HG03066 (cell line): ENCODE results near the gene SLC25A29.

Experiments
- ATAC-seq: cut with Tn5 transposase; IDR thresholded peaks from one replicate; pipeline ENCODE4 v1.9.1; 2021; ENCODE audit warnings: low read depth; ENCODE audit not compliant: unreplicated experiment

SLC25A29 gene

DNA sequence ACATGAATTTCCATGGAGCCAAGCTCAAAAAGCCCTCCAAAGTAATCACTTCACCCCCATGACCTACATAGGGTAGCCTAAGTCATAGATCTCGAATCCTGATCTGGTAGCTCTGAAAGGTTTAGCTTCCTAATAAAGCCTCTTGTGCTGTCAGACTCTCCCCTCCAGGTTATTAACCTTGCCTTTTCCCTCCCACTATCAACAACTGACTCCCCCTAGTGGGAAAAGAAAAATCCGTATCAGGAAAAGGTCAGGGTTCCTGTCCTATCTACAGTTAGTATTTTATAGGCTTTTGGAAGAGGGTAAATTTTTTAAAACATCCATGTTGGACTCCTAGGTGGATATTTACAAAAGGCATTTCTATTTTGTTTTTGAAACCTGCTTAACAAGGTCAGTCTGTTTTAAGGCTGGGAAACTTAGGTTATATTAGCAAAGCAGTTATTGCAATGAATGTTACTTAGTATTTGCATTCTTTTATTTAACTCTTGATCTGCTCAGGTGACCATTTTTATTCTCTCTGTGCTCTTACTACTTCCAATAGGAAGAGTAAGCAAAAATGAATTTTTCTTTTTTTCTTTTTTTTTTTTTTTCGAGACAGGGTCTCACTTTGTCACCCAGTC lies 59.3 kb downstream of the SLC25A29 start:
- no peak for ATAC-seq

DNA sequence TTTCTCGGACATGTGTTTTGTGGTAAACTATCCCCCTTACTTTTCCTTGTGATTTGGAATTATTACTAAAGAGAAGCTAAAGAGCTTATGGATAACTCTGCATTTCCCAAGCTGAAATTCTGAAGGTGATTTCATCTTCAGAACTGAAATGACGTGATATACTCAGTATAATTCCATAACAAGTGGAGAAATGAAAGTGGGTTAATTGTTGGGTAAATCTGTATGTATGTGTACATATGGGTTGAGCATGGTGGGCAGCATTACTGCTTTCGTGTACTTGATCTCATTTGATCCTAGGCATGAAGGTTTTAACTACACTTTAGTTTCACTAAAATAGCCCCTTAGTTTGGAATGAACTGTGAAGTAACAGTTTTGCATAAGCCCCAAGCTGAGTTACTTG lies 63.2 kb downstream of the SLC25A29 start:
- ATAC-seq = no peak

DNA sequence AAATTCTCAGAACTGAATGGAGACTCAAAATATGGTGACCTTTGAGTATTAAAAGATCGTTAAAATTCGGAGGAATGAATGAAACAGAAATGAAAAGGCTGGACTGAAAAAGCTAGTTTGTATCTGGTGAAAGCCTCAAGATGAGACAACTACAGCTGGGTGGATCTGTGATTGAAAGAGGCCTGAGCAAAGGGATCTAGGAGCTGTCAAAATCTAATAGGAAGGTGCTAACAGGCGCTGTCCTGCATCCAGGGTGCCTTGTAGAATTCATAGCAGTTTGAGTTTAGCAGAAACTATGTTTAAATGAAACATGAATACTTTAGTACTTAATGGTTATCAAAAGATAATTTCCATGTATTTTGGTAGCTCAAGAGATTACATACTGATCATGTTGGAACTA lies 65.0 kb downstream of the SLC25A29 start:
- no peak for ATAC-seq
